Neural progenitor cell (in vitro differentiated cells): Measurements from ENCODE around the gene NUP85. TPM values are rescaled to one million over a fixed set of nuclear protein-coding genes. Genes with fewer than 3 reads are reported as not detected.

Experiments used
- DNase-seq: peaks from one replicate; pipeline ENCODE4 v3.0.0-alpha.2; 2016; ENCODE audit warnings: low spot score
- H2AFZ ChIP-seq: fragments of 200-600 bp; sonication (generic); replicated peaks from 2 replicates; pipeline ENCODE4 v1.6.1; 2016; ENCODE audit warnings: antibody characterized with exemption
- H3F3A ChIP-seq: fragments of 200-600 bp; sonication (generic); 2 replicates; pipeline ENCODE4 v1.6.1; 2016; ENCODE audit warnings: antibody characterized with exemption, low read depth
- H3K27ac ChIP-seq: fragments of 200-600 bp; sonication (generic); 2 replicates; pipeline ENCODE4 v1.5.1; 2016; ENCODE audit warnings: mild to moderate bottlenecking
- H3K27me3 ChIP-seq: fragments of 200-600 bp; sonication (generic); 2 replicates; pipeline ENCODE4 v1.6.1; 2016; ENCODE audit warnings: mild to moderate bottlenecking, moderate library complexity
- H3K36me3 ChIP-seq: fragments of 200-600 bp; sonication (generic); 2 replicates; pipeline ENCODE4 v1.5.1; 2016
- H3K4me1 ChIP-seq: fragments of 200-600 bp; sonication (generic); 2 replicates; pipeline ENCODE4 v1.6.1; 2016; ENCODE audit warnings: mixed run types
- H3K4me2 ChIP-seq: fragments of 200-600 bp; sonication (generic); 2 replicates; pipeline ENCODE4 v1.6.1; 2016
- H3K4me3 ChIP-seq: fragments of 200-600 bp; sonication (generic); 2 replicates; pipeline ENCODE4 v1.5.1; 2016
- H3K79me2 ChIP-seq: fragments of 200-600 bp; sonication (generic); 2 replicates; pipeline ENCODE4 v1.6.1; 2016; ENCODE audit warnings: low read depth
- H3K9ac ChIP-seq: fragments of 200-600 bp; sonication (generic); 2 replicates; pipeline ENCODE4 v1.6.1; 2016
- H3K9me3 ChIP-seq: fragments of 200-600 bp; sonication (generic); 2 replicates; pipeline ENCODE4 v1.5.1; 2016; ENCODE audit warnings: low read depth
- H4K20me1 ChIP-seq: fragments of 200-600 bp; sonication (generic); 2 replicates; pipeline ENCODE4 v1.6.1; 2016; ENCODE audit warnings: low read depth
- H3K27ac Mint-ChIP-seq: 3 replicates; pipeline ENCODE4 v1.8.0; 2021; ENCODE audit warnings: mixed read lengths
- H3K27me3 Mint-ChIP-seq: 2 replicates; pipeline ENCODE4 v1.8.0; 2022; ENCODE audit warnings: low read depth, mild to moderate bottlenecking, inconsistent platforms, moderate library complexity, mixed read lengths; ENCODE audit not compliant: insufficient read depth
- H3K36me3 Mint-ChIP-seq: 3 replicates; pipeline ENCODE4 v1.8.0; 2021; ENCODE audit warnings: mixed read lengths
- H3K4me1 Mint-ChIP-seq: 3 replicates; pipeline ENCODE4 v1.8.0; 2021; ENCODE audit warnings: mixed read lengths
- H3K4me3 Mint-ChIP-seq: 3 replicates; pipeline ENCODE4 v1.8.0; 2021; ENCODE audit warnings: mild to moderate bottlenecking, moderate library complexity, mixed read lengths
- H3K9me3 Mint-ChIP-seq: 3 replicates; pipeline ENCODE4 v1.8.0; 2020; ENCODE audit warnings: mixed read lengths
- EZH2 ChIP-seq: fragments of 200-600 bp; sonication (generic); IDR thresholded peaks from 2 replicates; pipeline ENCODE4 v1.6.1; 2017; ENCODE audit warnings: antibody characterized with exemption, mild to moderate bottlenecking, moderate library complexity
- EZH2phosphoT487 ChIP-seq: fragments of 200-600 bp; sonication (generic); IDR thresholded peaks from 2 replicates; pipeline ENCODE4 v1.6.1; 2017; ENCODE audit warnings: antibody characterized with exemption
- total RNA-seq: library from RNA; depleted of rRNA; stranded (reverse); fragments of >200 nt; gene quantifications from 2 replicates; pipeline ENCODE4 v1.2.3, GENCODE V29; 2015; ENCODE audit warnings: low replicate concordance
- TF ChIP-seq, protein P1 (sequence below): fragments of 200-600 bp; sonication (generic); IDR thresholded peaks from 2 replicates; pipeline ENCODE4 v1.5.1; 2017; ENCODE audit warnings: antibody characterized with exemption, mild to moderate bottlenecking

The NUP85 gene
- total RNA-seq, 1 donor from 2014 or later = 88.6 TPM

DNA sequence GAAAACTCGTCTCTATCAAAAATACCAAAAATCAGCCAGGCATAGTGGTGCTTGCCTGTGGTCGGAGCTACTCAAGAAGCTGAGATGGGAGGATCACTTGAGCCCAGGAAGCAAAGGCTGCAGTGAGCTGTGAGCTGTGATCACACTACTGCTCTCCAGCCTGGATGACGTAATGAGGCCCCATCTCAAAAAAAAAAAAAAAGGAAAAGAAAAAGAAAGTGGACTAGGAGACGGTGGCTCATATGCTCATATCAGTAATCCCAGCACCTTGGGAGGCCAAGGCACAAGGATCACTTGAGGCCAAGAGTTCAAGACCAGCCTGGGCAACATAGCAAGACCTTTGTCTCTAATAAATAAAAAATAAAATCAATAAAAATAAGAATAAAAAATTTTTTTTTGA is 13.9 kb upstream of the NUP85 start:
- Mint-ChIP-seq H3K4me3 (no peak overlapping the region), H3K9me3 (no peaks in the 10 kb centered on the region), H3K27ac (no peak overlapping the region), H3K36me3 (no peaks in the 10 kb centered on the region), H3K4me1 (peaks cover 3% of the 10 kb centered on the region), H3K27me3 (peaks cover 2% of the 10 kb centered on the region)
- no peaks in the 10 kb centered on the region for H3K79me2 ChIP-seq
- H3K9me3 ChIP-seq = no peaks in the 10 kb centered on the region
- H3K36me3 ChIP-seq = no peaks in the 10 kb centered on the region
- no peaks in the 10 kb centered on the region for H3K27me3 ChIP-seq
- H3K27ac ChIP-seq = no peak overlapping the region
- H2AFZ ChIP-seq = no peak overlapping the region
- H4K20me1 ChIP-seq = no peaks in the 10 kb centered on the region
- no peaks in the 10 kb centered on the region for H3K4me1 ChIP-seq
- H3F3A ChIP-seq = peaks cover 3% of the 10 kb centered on the region
- H3K9ac ChIP-seq = no peak overlapping the region
- TF ChIP-seq, protein P1, sequence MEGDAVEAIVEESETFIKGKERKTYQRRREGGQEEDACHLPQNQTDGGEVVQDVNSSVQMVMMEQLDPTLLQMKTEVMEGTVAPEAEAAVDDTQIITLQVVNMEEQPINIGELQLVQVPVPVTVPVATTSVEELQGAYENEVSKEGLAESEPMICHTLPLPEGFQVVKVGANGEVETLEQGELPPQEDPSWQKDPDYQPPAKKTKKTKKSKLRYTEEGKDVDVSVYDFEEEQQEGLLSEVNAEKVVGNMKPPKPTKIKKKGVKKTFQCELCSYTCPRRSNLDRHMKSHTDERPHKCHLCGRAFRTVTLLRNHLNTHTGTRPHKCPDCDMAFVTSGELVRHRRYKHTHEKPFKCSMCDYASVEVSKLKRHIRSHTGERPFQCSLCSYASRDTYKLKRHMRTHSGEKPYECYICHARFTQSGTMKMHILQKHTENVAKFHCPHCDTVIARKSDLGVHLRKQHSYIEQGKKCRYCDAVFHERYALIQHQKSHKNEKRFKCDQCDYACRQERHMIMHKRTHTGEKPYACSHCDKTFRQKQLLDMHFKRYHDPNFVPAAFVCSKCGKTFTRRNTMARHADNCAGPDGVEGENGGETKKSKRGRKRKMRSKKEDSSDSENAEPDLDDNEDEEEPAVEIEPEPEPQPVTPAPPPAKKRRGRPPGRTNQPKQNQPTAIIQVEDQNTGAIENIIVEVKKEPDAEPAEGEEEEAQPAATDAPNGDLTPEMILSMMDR = no peak
- no peak for TF ChIP-seq EZH2phosphoT487
- no peak for TF ChIP-seq EZH2
- no peak overlapping the region for H3K4me2 ChIP-seq
- no peak overlapping the region for H3K4me3 ChIP-seq
- no peak for DNase-seq

- H3K79me2 ChIP-seq = no peaks in the 10 kb centered on the region
- no peaks in the 10 kb centered on the region for H3K27me3 ChIP-seq
- H3K9me3 ChIP-seq = no peaks in the 10 kb centered on the region
- no peaks in the 10 kb centered on the region for H3K36me3 ChIP-seq
- H3K9ac ChIP-seq = no peak overlapping the region
- H3K27ac ChIP-seq = no peak overlapping the region
- Mint-ChIP-seq H3K4me1 (peaks cover 3% of the 10 kb centered on the region), H3K27ac (peak overlapping the region; percentile 17), H3K27me3 (peaks cover 2% of the 10 kb centered on the region), H3K4me3 (no peak overlapping the region), H3K36me3 (no peaks in the 10 kb centered on the region), H3K9me3 (no peaks in the 10 kb centered on the region)
- no peaks in the 10 kb centered on the region for H3K4me1 ChIP-seq
- no peaks in the 10 kb centered on the region for H3F3A ChIP-seq
- no peak overlapping the region for H3K4me3 ChIP-seq
- no peak for DNase-seq
- no peak for TF ChIP-seq EZH2phosphoT487
- TF ChIP-seq EZH2 = no peak
- TF ChIP-seq, protein P1 = no peak
- H3K4me2 ChIP-seq = no peak overlapping the region
- no peaks in the 10 kb centered on the region for H4K20me1 ChIP-seq
- no peak overlapping the region for H2AFZ ChIP-seq
Observed at GRCh38 chr17:75194879-75195278, 10.6 kb upstream of the NUP85 start.

DNA sequence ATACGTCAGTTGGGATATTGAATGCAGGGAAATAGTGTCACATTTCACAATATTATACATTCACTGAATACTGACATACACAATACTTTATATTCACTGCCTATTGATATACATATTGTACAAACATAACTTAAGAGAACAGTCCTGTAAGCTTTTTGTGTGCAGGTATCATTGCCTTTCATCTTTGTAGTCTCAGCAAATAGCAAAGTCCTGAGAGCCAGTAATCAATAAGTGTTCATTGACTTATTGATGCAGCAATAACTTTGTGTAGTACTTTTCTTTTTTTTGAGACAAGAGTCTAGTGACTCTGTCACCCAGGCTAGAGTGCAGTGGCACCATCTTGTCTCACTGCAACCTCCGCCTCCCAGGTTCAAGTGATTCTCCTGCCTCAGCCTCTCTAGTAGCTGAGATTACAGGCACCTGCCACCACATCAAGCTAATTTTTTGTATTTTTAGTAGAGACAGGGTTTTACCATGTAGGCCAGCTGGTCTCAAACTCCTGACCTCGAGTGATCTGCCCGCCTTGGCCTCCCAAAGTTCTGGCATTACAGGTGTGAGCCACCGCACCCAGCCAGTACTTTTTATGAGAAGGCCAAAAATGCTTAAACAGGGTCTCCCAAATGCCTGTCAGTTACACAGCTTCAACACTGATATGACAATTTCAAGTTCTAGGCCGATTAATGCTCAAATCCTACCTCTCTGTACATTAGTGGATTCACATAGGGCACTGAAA is 5.4 kb upstream of the NUP85 start:
- Histone ChIP-seq H3K9ac (no peak overlapping the region), H2AFZ (no peak overlapping the region), H3K4me1 (no peaks in the 10 kb centered on the region), H3K9me3 (no peaks in the 10 kb centered on the region), H3K36me3 (no peaks in the 10 kb centered on the region), H3K27ac (no peak overlapping the region), H4K20me1 (no peaks in the 10 kb centered on the region), H3F3A (peaks cover 11% of the 10 kb centered on the region), H3K4me3 (no peak overlapping the region), H3K79me2 (peaks cover 5% of the 10 kb centered on the region), H3K27me3 (no peaks in the 10 kb centered on the region), H3K4me2 (no peak overlapping the region)
- no peaks in the 10 kb centered on the region for H3K27me3 Mint-ChIP-seq
- no peaks in the 10 kb centered on the region for H3K36me3 Mint-ChIP-seq
- H3K27ac Mint-ChIP-seq = no peak overlapping the region
- peaks cover 3% of the 10 kb centered on the region for H3K4me1 Mint-ChIP-seq
- no peaks in the 10 kb centered on the region for H3K9me3 Mint-ChIP-seq
- TF ChIP-seq EZH2 = no peak
- TF ChIP-seq, protein P1 = no peak
- no peak for TF ChIP-seq EZH2phosphoT487
- H3K4me3 Mint-ChIP-seq = no peak overlapping the region
- DNase-seq = no peak
